CD4-positive, alpha-beta T cell (primary cell): Measurements from ENCODE around the gene BTRC. TPM values are rescaled to one million over a fixed set of nuclear protein-coding genes. Genes with fewer than 3 reads are reported as not detected.

Experiments
- ATAC-seq: fragments of 200-7000 bp; cut with Tn5 transposase; one replicate; pipeline ENCODE4 v1.10.0; 2022; ENCODE audit warnings: mild to moderate bottlenecking; ENCODE audit not compliant: poor library complexity
- CTCF ChIA-PET: fragments of 350-600 bp; sonication (Branson Sonifier 250); formaldehyde crosslinking; loops from one replicate; lab custom pipeline; 2021; ENCODE audit warnings: antibody characterized with exemption, inconsistent platforms; lab: Charles Lee
- POLR2A ChIA-PET: fragments of 350-600 bp; sonication (Branson Sonifier 250); formaldehyde crosslinking; loops from one replicate; lab custom pipeline; 2021; ENCODE audit warnings: antibody characterized with exemption, inconsistent platforms; lab: Charles Lee
- DNase-seq, 14 experiments: peaks; one replicate each; pipeline ENCODE4 v3.0.0-alpha.2; 2013 to 2020; ENCODE audit warnings: mixed read lengths in 2 of 14
- H3K27ac ChIP-seq, 2 donors: one replicate each; pipeline versions ENCODE4 v1.5.1 to v1.7.0; 2013; ENCODE audit warnings: low read length in 2 of 2, low read depth in 1 of 2, mild to moderate bottlenecking in 1 of 2
- H3K27me3 ChIP-seq, 2 experiments: 1 replicate in 1 of 2; 2 replicates in 1 of 2; pipeline versions ENCODE4 v1.6.1 to v1.7.0; 2013; ENCODE audit warnings: low read length in 2 of 2, control low read depth in 1 of 2, mild to moderate bottlenecking in 1 of 2, moderate library complexity in 1 of 2; ENCODE audit not compliant: insufficient read depth in 2 of 2, control insufficient read depth in 1 of 2
- H3K36me3 ChIP-seq: one replicate; pipeline ENCODE4 v1.6.1; 2013; ENCODE audit warnings: low read length, control low read depth; ENCODE audit not compliant: insufficient read depth
- H3K4me1 ChIP-seq: one replicate; pipeline ENCODE4 v1.6.1; 2013; ENCODE audit warnings: low read length, control low read depth; ENCODE audit not compliant: insufficient read depth
- H3K4me3 ChIP-seq: one replicate; pipeline ENCODE4 v1.5.1; 2013; ENCODE audit warnings: mild to moderate bottlenecking, low read length, moderate library complexity
- H3K9me3 ChIP-seq, 2 experiments: 1 replicate in 1 of 2; 2 replicates in 1 of 2; pipeline versions ENCODE4 v1.6.1 to v1.7.0; 2013; ENCODE audit warnings: low read length in 2 of 2, mild to moderate bottlenecking in 2 of 2, control low read depth in 1 of 2, moderate library complexity in 1 of 2; ENCODE audit not compliant: control insufficient read depth in 1 of 2, insufficient read depth in 1 of 2
- H3K27ac Mint-ChIP-seq: one replicate; pipeline ENCODE4 v1.8.0; 2020; ENCODE audit warnings: mixed read lengths
- H3K27me3 Mint-ChIP-seq: one replicate; pipeline ENCODE4 v1.8.0; 2021; ENCODE audit warnings: mixed read lengths
- H3K36me3 Mint-ChIP-seq: one replicate; pipeline ENCODE4 v1.8.0; 2021; ENCODE audit warnings: low read depth, mixed read lengths
- H3K4me1 Mint-ChIP-seq: one replicate; pipeline ENCODE4 v1.8.0; 2021; ENCODE audit warnings: low read depth, mixed read lengths
- H3K4me3 Mint-ChIP-seq: one replicate; pipeline ENCODE4 v1.8.0; 2020; ENCODE audit warnings: mild to moderate bottlenecking, mixed read lengths
- H3K9me3 Mint-ChIP-seq: one replicate; pipeline ENCODE4 v1.8.0; 2020; ENCODE audit warnings: mixed read lengths
- CTCF ChIP-seq: fragments of 200-600 bp; IDR thresholded peaks from one replicate; pipeline ENCODE4 v1.8.0; 2022; ENCODE audit warnings: antibody characterized with exemption, mild to moderate bottlenecking
- intact Hi-C, 2 experiments: fragments of 100-400 bp; cut with DNase I in 1 of 2; cut with micrococcal nuclease in 1 of 2; formaldehyde crosslinking; loops; one replicate each; pipeline versions ENCODE4 v1.15.1 to v1.9.0; 2023 to 2025; cut with DNase I, micrococcal nuclease
- total RNA-seq, 174 experiments: library from RNA in 2 of 174; stranded (reverse) in 2 of 174; gene quantifications; one replicate each; pipeline ENCODE4 v1.2.3 and lab custom pipeline; 2021 to 2026

BTRC gene
- total RNA-seq, 2 experiments from 2014 or later, result 13.1 to 13.2 TPM

DNA sequence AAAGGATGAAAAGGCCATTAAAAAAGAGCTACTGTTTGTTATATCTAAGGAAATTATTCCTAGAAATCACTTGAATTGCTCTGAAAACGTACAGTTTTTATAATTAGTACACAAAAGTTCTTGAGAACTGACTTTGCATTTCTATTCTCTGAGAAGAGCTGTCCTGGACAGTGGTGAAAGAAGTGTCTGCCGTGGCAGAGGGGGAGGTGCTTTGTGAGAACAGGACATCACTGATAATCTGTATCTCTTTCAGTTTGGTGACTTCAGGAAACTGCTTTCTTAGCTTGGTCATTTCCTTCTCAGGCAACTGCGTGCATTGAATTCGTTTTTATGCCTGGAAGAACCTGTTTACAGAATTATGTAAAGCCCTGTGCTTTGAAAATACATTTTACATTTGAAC is 182.0 kb downstream of the BTRC start:
- no peak overlapping the region for H3K27ac ChIP-seq
- H3K4me1 ChIP-seq, result no peaks in the 10 kb centered on the region
- peaks cover 89% of the 10 kb centered on the region for H3K36me3 Mint-ChIP-seq
- H3K27ac Mint-ChIP-seq, result no peak overlapping the region
- ATAC-seq, result no peak
- H3K9me3 ChIP-seq, result no peaks in the 10 kb centered on the region
- H3K27me3 Mint-ChIP-seq, result no peaks in the 10 kb centered on the region
- H3K4me1 Mint-ChIP-seq, result no peaks in the 10 kb centered on the region
- no peak overlapping the region for H3K4me3 Mint-ChIP-seq
- no peak for TF ChIP-seq CTCF
- H3K4me3 ChIP-seq, result no peak overlapping the region
- no peak for DNase-seq
- POLR2A ChIA-PET, result interaction anchor here (1.0 kb wide), 1 partner anchor 34 kb away, joined by 3 read pairs; no protein-coding TSS in a partner anchor
- H3K9me3 Mint-ChIP-seq, result no peaks in the 10 kb centered on the region
- intact Hi-C loops, result loop anchor here in 1 of 2 experiments (2.0 kb wide), 1 partner anchor 35 kb away; no protein-coding TSS in a partner anchor
- CTCF ChIA-PET, result no interaction called here
- H3K27me3 ChIP-seq, result no peaks in the 10 kb centered on the region
- peaks cover 48% of the 10 kb centered on the region for H3K36me3 ChIP-seq

GRCh38 chr10:101536800-101537199 is 182.8 kb downstream of the BTRC start:
- H3K27me3 ChIP-seq, result no peaks in the 10 kb centered on the region
- peaks cover 43% of the 10 kb centered on the region for H3K36me3 ChIP-seq
- Mint-ChIP-seq H3K9me3 (no peaks in the 10 kb centered on the region), H3K4me1 (no peaks in the 10 kb centered on the region), H3K36me3 (peaks cover 86% of the 10 kb centered on the region), H3K27ac (no peak overlapping the region), H3K4me3 (no peak overlapping the region), H3K27me3 (no peaks in the 10 kb centered on the region)
- H3K4me3 ChIP-seq, result no peak overlapping the region
- CTCF ChIA-PET, result interaction anchor here (0.6 kb wide), 1 partner anchor 99 kb away, joined by 3 read pairs; no protein-coding TSS in a partner anchor
- DNase-seq, result peak in 3 of 14 experiments; percentile 30 to 54 (median 52)
- POLR2A ChIA-PET, result interaction anchor here (1.0 kb wide), 1 partner anchor 33 kb away, joined by 3 read pairs; no protein-coding TSS in a partner anchor
- intact Hi-C loops, result loop anchor here (1.0 to 2.0 kb wide), 2 partner anchors 34 kb away; no protein-coding TSS in a partner anchor
- H3K27ac ChIP-seq, result no peak overlapping the region
- H3K9me3 ChIP-seq, result no peaks in the 10 kb centered on the region
- H3K4me1 ChIP-seq, result no peaks in the 10 kb centered on the region
- ATAC-seq, result no peak
- peak; percentile 70 for TF ChIP-seq CTCF

DNA sequence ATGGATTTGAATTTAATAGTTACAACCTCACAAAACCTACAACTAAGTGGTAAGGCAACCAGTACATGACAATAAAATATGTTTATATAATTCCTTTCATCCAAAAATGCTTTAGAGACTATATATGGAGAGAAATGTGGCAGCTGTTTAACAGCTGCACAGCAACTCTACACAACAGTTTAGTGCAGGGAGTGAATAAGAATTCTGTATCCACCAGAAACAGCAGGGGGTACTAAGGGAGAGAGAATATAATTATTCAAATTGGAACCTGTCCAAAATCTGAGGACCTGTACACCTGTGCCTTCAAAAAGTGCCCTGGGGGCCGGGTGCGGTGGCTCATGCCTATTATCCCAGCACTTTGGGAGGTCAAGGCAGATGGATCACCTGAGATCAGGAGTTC is 184.5 kb downstream of the BTRC start:
- H3K9me3 Mint-ChIP-seq, result no peaks in the 10 kb centered on the region
- H3K4me3 Mint-ChIP-seq, result no peak overlapping the region
- ATAC-seq (no peak), DNase-seq (no peak)
- no peaks in the 10 kb centered on the region for H3K27me3 Mint-ChIP-seq
- Histone ChIP-seq H3K27me3 (no peaks in the 10 kb centered on the region), H3K4me1 (no peaks in the 10 kb centered on the region), H3K27ac (no peak overlapping the region), H3K9me3 (no peaks in the 10 kb centered on the region), H3K36me3 (peaks cover 27% of the 10 kb centered on the region), H3K4me3 (no peak overlapping the region)
- intact Hi-C loops, result no loop called here
- H3K36me3 Mint-ChIP-seq, result peaks cover 77% of the 10 kb centered on the region
- ChIA-PET CTCF (no interaction called here), POLR2A (no interaction called here)
- H3K4me1 Mint-ChIP-seq, result no peaks in the 10 kb centered on the region
- H3K27ac Mint-ChIP-seq, result no peak overlapping the region
- TF ChIP-seq CTCF, result no peak
